KMS-11 (cell line): ENCODE data around the gene NOD2.

ENCODE experiments used
- H2AFZ ChIP-seq: fragments of 200-600 bp; sonication (generic); 2 replicates; pipeline ENCODE4 v1.6.1; 2016; ENCODE audit warnings: antibody characterized with exemption, mixed run types, low read depth
- H3K27ac ChIP-seq: fragments of 200-600 bp; sonication (generic); 2 replicates; pipeline ENCODE4 v1.6.1; 2016; ENCODE audit warnings: mild to moderate bottlenecking, mixed run types
- H3K27me3 ChIP-seq: fragments of 200-600 bp; sonication (generic); 2 replicates; pipeline ENCODE4 v1.6.1; 2017; ENCODE audit warnings: mild to moderate bottlenecking, low read depth, mixed run types, moderate library complexity; ENCODE audit not compliant: insufficient read depth
- H3K36me3 ChIP-seq: fragments of 200-600 bp; sonication (generic); 2 replicates; pipeline ENCODE4 v1.6.1; 2017; ENCODE audit warnings: mild to moderate bottlenecking, mixed run types; ENCODE audit not compliant: insufficient read depth
- H3K4me1 ChIP-seq: fragments of 200-600 bp; sonication (generic); 2 replicates; pipeline ENCODE4 v1.6.1; 2016; ENCODE audit warnings: mild to moderate bottlenecking, low read depth, mixed run types; ENCODE audit not compliant: poor library complexity, severe bottlenecking
- H3K4me2 ChIP-seq: fragments of 200-600 bp; sonication (generic); 2 replicates; pipeline ENCODE4 v1.7.0; 2016; ENCODE audit warnings: mild to moderate bottlenecking, mixed run types
- H3K4me3 ChIP-seq: fragments of 200-600 bp; sonication (generic); IDR thresholded peaks from 2 replicates; pipeline ENCODE4 v1.6.1; 2017; ENCODE audit warnings: low read depth, low read length, mixed read lengths; ENCODE audit not compliant: insufficient read depth
- H3K79me2 ChIP-seq: fragments of 200-600 bp; sonication (generic); 2 replicates; pipeline ENCODE4 v1.6.1; 2016; ENCODE audit warnings: low read depth, mixed run types; ENCODE audit not compliant: insufficient read depth
- H3K9ac ChIP-seq: fragments of 200-600 bp; sonication (generic); 2 replicates; pipeline ENCODE4 v1.6.1; 2016; ENCODE audit warnings: mild to moderate bottlenecking, mixed run types
- H4K20me1 ChIP-seq: fragments of 200-600 bp; sonication (generic); 2 replicates; pipeline ENCODE4 v1.6.1; 2016; ENCODE audit warnings: mild to moderate bottlenecking, mixed run types; ENCODE audit not compliant: insufficient read depth
- TF ChIP-seq, protein P1 (sequence below): fragments of 200-600 bp; sonication (generic); conservative IDR thresholded peaks from 2 replicates; pipeline ENCODE4 v1.6.1; 2017; ENCODE audit warnings: low read depth, mild to moderate bottlenecking, antibody characterized with exemption, low read length, moderate library complexity, mixed read lengths

Gene NOD2

GRCh38 chr16:50692999-50693781, at the start of gene NOD2:
NOD2 (plus strand) TSS chr16:50693606; CDS start chr16:50699496, 5,890 bp downstream.
- H3K27me3 ChIP-seq, result no peaks in the 10 kb centered on the region
- no peak within 1 kb of the TSS for H3K4me3 ChIP-seq
- no peak within 1 kb of the TSS for H2AFZ ChIP-seq
- H3K4me2 ChIP-seq, result no peak within 1 kb of the TSS
- H3K4me1 ChIP-seq, result no peaks in the 10 kb centered on the region
- H3K9ac ChIP-seq, result no peak within 1 kb of the TSS
- H3K36me3 ChIP-seq, result no peaks in the 10 kb centered on the region
- no peaks in the 10 kb centered on the region for H3K79me2 ChIP-seq
- TF ChIP-seq, protein P1, sequence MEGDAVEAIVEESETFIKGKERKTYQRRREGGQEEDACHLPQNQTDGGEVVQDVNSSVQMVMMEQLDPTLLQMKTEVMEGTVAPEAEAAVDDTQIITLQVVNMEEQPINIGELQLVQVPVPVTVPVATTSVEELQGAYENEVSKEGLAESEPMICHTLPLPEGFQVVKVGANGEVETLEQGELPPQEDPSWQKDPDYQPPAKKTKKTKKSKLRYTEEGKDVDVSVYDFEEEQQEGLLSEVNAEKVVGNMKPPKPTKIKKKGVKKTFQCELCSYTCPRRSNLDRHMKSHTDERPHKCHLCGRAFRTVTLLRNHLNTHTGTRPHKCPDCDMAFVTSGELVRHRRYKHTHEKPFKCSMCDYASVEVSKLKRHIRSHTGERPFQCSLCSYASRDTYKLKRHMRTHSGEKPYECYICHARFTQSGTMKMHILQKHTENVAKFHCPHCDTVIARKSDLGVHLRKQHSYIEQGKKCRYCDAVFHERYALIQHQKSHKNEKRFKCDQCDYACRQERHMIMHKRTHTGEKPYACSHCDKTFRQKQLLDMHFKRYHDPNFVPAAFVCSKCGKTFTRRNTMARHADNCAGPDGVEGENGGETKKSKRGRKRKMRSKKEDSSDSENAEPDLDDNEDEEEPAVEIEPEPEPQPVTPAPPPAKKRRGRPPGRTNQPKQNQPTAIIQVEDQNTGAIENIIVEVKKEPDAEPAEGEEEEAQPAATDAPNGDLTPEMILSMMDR, result no peak
- no peak within 1 kb of the TSS for H3K27ac ChIP-seq
- no peaks in the 10 kb centered on the region for H4K20me1 ChIP-seq

GRCh38 chr16:50644245-50644644, 49.2 kb upstream of the NOD2 start:
- Histone ChIP-seq H3K79me2 (no peaks in the 10 kb centered on the region), H3K27me3 (no peaks in the 10 kb centered on the region), H3K4me1 (no peaks in the 10 kb centered on the region), H3K9ac (no peak overlapping the region), H2AFZ (no peak overlapping the region), H4K20me1 (no peaks in the 10 kb centered on the region), H3K4me2 (no peak overlapping the region), H3K4me3 (no peak overlapping the region), H3K36me3 (no peaks in the 10 kb centered on the region), H3K27ac (no peak overlapping the region)
- TF ChIP-seq, protein P1, result no peak

- TF ChIP-seq, protein P1, result no peak
- Histone ChIP-seq H2AFZ (no peak overlapping the region), H3K4me1 (no peaks in the 10 kb centered on the region), H3K27me3 (no peaks in the 10 kb centered on the region), H4K20me1 (no peaks in the 10 kb centered on the region), H3K79me2 (no peaks in the 10 kb centered on the region), H3K4me2 (no peak overlapping the region), H3K4me3 (no peak overlapping the region), H3K36me3 (no peaks in the 10 kb centered on the region), H3K27ac (no peak overlapping the region), H3K9ac (no peak overlapping the region)
Observed at GRCh38 chr16:50644729-50645128, 48.7 kb upstream of the NOD2 start.

GRCh38 chr16:50645563-50646220, 47.7 kb upstream of the NOD2 start:
- H3K4me2 ChIP-seq, result no peak overlapping the region
- no peak overlapping the region for H3K27ac ChIP-seq
- H3K4me3 ChIP-seq, result no peak overlapping the region
- H3K9ac ChIP-seq, result no peak overlapping the region
- H3K27me3 ChIP-seq, result no peaks in the 10 kb centered on the region
- no peaks in the 10 kb centered on the region for H3K4me1 ChIP-seq
- TF ChIP-seq, protein P1, result no peak
- H3K36me3 ChIP-seq, result no peaks in the 10 kb centered on the region
- no peaks in the 10 kb centered on the region for H3K79me2 ChIP-seq
- H4K20me1 ChIP-seq, result no peaks in the 10 kb centered on the region
- H2AFZ ChIP-seq, result no peak overlapping the region
